K562 (cell line): Measurements from ENCODE around the gene INPPL1. TPM values are rescaled to one million over a fixed set of nuclear protein-coding genes. Genes with fewer than 3 reads are reported as not detected.

Experiments
- ATAC-seq: fragments of 200-7000 bp; cut with Tn5 transposase; 3 replicates; pipeline ENCODE4 v1.9.1; 2020; ENCODE audit warnings: moderate library complexity
- BruUV-seq: library from RNA; stranded (reverse); fragments of 400-500 nt; replicated peaks from 2 replicates; lab custom pipeline; 2021; lab: Mats Ljungman, UMichigan
- CTCF ChIA-PET: fragments of 300-600 bp; formaldehyde crosslinking; extraction: SDS; loops from one replicate; lab custom pipeline; 2021; ENCODE audit warnings: low intra/inter-chr PET ratio; lab: Yijun Ruan, JAX
- POLR2A ChIA-PET: fragments of 300-600, 350-650 bp; sonication (Branson Sonifier 250); formaldehyde crosslinking; extraction: SDS; loops from one replicate; lab custom pipeline; 2021; ENCODE audit warnings: antibody characterized with exemption, inconsistent platforms; lab: Yijun Ruan, JAX
- DNase-seq, 4 experiments: peaks; one replicate each; pipeline versions ENCODE4 v3.0.0 to v3.0.0-alpha.2; 2011 to 2018; ENCODE audit warnings: low spot score in 3 of 4, mixed read lengths in 3 of 4; ENCODE audit errors: extremely low read depth in 1 of 4
- FAIRE-seq: peaks from 2 replicates; lab custom pipeline; 2011; peaks lifted over from hg19 to GRCh38; lab: Jason Lieb, UNC
- H2AFZ ChIP-seq: 2 replicates; pipeline ENCODE4 v1.6.0; 2011; ENCODE audit warnings: low read depth, low read length, control low read depth, inconsistent platforms
- H3K27ac ChIP-seq: fragments of 200-600 bp; 3 replicates; pipeline ENCODE4 v1.8.0; 2011; ENCODE audit warnings: low read depth, mild to moderate bottlenecking, control low read depth, inconsistent platforms, low read length, moderate library complexity, mixed read lengths; ENCODE audit errors: extremely low read depth
- H3K27me3 ChIP-seq, 2 experiments: fragments of 300-600 bp in 1 of 2; 2 replicates in 1 of 2; 3 replicates in 1 of 2; pipeline versions ENCODE4 v1.6.0 to v1.8.0; 2011; ENCODE audit warnings: inconsistent platforms in 2 of 2, low read length in 2 of 2, mild to moderate bottlenecking in 1 of 2, mixed read lengths in 1 of 2, moderate library complexity in 1 of 2; ENCODE audit not compliant: control insufficient read depth in 2 of 2, insufficient read depth in 2 of 2
- H3K36me3 ChIP-seq: fragments of 300-600 bp; 3 replicates; pipeline ENCODE4 v1.8.0; 2011; ENCODE audit warnings: mild to moderate bottlenecking, low read length, inconsistent platforms; ENCODE audit not compliant: control insufficient read depth, insufficient read depth
- H3K4me1 ChIP-seq, 2 experiments: fragments of 200-600 bp in 1 of 2; replicated peaks in 1 of 2; 2 replicates in 1 of 2; 3 replicates in 1 of 2; pipeline versions ENCODE4 v1.5.1 to v1.8.0; 2011; ENCODE audit warnings: inconsistent platforms in 2 of 2, low read length in 2 of 2, mild to moderate bottlenecking in 1 of 2, mixed read lengths in 1 of 2, moderate library complexity in 1 of 2; ENCODE audit not compliant: control insufficient read depth in 2 of 2, insufficient read depth in 2 of 2
- H3K4me2 ChIP-seq: 2 replicates; pipeline ENCODE4 v1.6.1; 2011; ENCODE audit warnings: low read length, control low read depth, inconsistent platforms, mixed read lengths; ENCODE audit not compliant: insufficient read depth
- H3K4me3 ChIP-seq: fragments of 200-600 bp; sonication (generic), shearing (Covaris generic); 2 replicates; pipeline ENCODE4 v1.5.1; 2016; ENCODE audit warnings: control low read depth, inconsistent platforms
- H3K79me2 ChIP-seq: fragments of 200-600 bp; 3 replicates; pipeline ENCODE4 v1.8.0; 2011; ENCODE audit warnings: low read length, inconsistent platforms; ENCODE audit not compliant: control insufficient read depth, insufficient read depth
- H3K9ac ChIP-seq, 2 experiments: 2 replicates each; pipeline versions ENCODE4 v1.6.0 to v1.6.1; 2011; ENCODE audit warnings: low read depth in 2 of 2, low read length in 2 of 2, control low read depth in 1 of 2, inconsistent platforms in 1 of 2, mild to moderate bottlenecking in 1 of 2, mixed read lengths in 1 of 2; ENCODE audit not compliant: insufficient read depth in 1 of 2
- H3K9me1 ChIP-seq: one replicate; pipeline ENCODE4 v1.6.0; 2011; ENCODE audit warnings: inconsistent platforms, mild to moderate bottlenecking, low read length, moderate library complexity; ENCODE audit not compliant: control insufficient read depth, insufficient read depth
- H3K9me3 ChIP-seq: replicated peaks from 2 replicates; pipeline ENCODE4 v1.5.1; 2011; ENCODE audit warnings: low read depth, low read length, inconsistent platforms; ENCODE audit not compliant: control insufficient read depth, insufficient read depth
- H4K20me1 ChIP-seq: replicated peaks from 2 replicates; pipeline ENCODE4 v1.6.1; 2011; ENCODE audit warnings: low read length, inconsistent platforms, mixed read lengths; ENCODE audit not compliant: control insufficient read depth, insufficient read depth
- CBFA2T2 ChIP-seq: fragments of 450-650 bp; conservative IDR thresholded peaks from 2 replicates; pipeline ENCODE4 v1.6.1; 2017; ENCODE audit warnings: mild to moderate bottlenecking
- CEBPB ChIP-seq: fragments of 450-650 bp; IDR thresholded peaks from 2 replicates; pipeline ENCODE4 v1.6.1; 2016; ENCODE audit warnings: missing genetic modification characterization, missing compliant biosample characterization
- FOXP4 ChIP-seq: sonication (generic); formaldehyde crosslinking; IDR thresholded peaks from 2 replicates; pipeline ENCODE4 v1.8.0; 2022; ENCODE audit warnings: mild to moderate bottlenecking, missing genetic modification reagents, borderline replicate concordance
- ILF3 ChIP-seq: fragments of 450-650 bp; IDR thresholded peaks from 2 replicates; pipeline ENCODE4 v1.6.1; 2018; ENCODE audit warnings: antibody characterized with exemption, mild to moderate bottlenecking, moderate library complexity, borderline replicate concordance
- KLF1 ChIP-seq: fragments of 450-650 bp; IDR thresholded peaks from 2 replicates; pipeline ENCODE4 v1.6.1; 2016; ENCODE audit warnings: missing genetic modification characterization, missing compliant biosample characterization
- RFX1 ChIP-seq: fragments of 450-650 bp; IDR thresholded peaks from 2 replicates; pipeline ENCODE4 v1.6.1; 2016; ENCODE audit warnings: mild to moderate bottlenecking, moderate library complexity
- TBP ChIP-seq: optimal IDR thresholded peaks from 2 replicates; pipeline ENCODE3; 2011; ENCODE audit warnings: low read depth, low read length, improper control_type of control experiment
- TCF3 ChIP-seq: sonication (generic); formaldehyde crosslinking; IDR thresholded peaks from 2 replicates; pipeline ENCODE4 v1.4.0; 2020; ENCODE audit warnings: mild to moderate bottlenecking, missing genetic modification reagents
- TRIM28 ChIP-seq: fragments of 450-650 bp; IDR thresholded peaks from 2 replicates; pipeline ENCODE4 v1.6.1; 2017
- ZNF24 ChIP-seq: fragments of 450-650 bp; IDR thresholded peaks from 2 replicates; pipeline ENCODE4 v1.6.1; 2016
- ZNF280A ChIP-seq: fragments of 450-650 bp; IDR thresholded peaks from 2 replicates; pipeline ENCODE4 v1.6.1; 2018; ENCODE audit warnings: mild to moderate bottlenecking, low read depth; ENCODE audit not compliant: partially characterized antibody
- WGBS: fragments of 100-300 bp; shearing (Covaris generic); methylation state at CpG from one replicate; pipeline ENCODE4 v1.1.6; 2016; ENCODE audit warnings: low coverage, mixed read lengths; ENCODE audit not compliant: insufficient coverage; ENCODE audit errors: missing lambda C conversion rate; 5-methylcytosine and 5-hydroxymethylcytosine counted together
- in situ Hi-C: fragments of 300-500 bp; cut with MboI; formaldehyde crosslinking; loops from 4 replicates; pipeline ENCODE4 v1.15.0; 2018; ENCODE audit warnings: inconsistent platforms, mixed read lengths
- intact Hi-C: fragments of 100-400 bp; cut with micrococcal nuclease; formaldehyde crosslinking; loops from 2 replicates; pipeline ENCODE4 v1.14.2; 2022
- polyA plus RNA-seq, 8 experiments: library from polyadenylated mRNA; depleted of rRNA in 4 of 8; stranded (reverse) in 5 of 8; unstranded in 3 of 8; fragments of >200 nt; fragmentation: Nextera tagmentation in 2 of 8; fragmentation: Illumina TruSeq in 1 of 8; extraction: Ambion mirVana in 2 of 8; extraction: Trizol in 1 of 8; gene quantifications; 2 replicates each; pipeline versions ENCODE4 v1.2.1 to v1.2.3, GENCODE V29; 2011 to 2014; ENCODE audit warnings: inconsistent platforms in 1 of 8, missing spikeins in 1 of 8
- total RNA-seq, 7 experiments: library from RNA; depleted of rRNA in 6 of 7; stranded (reverse); fragments of >200 nt in 6 of 7; fragmentation: Illumina TruSeq in 2 of 7; extraction: Trizol in 2 of 7; gene quantifications; 2 replicates each; pipeline versions ENCODE4 v1.2.1 to v1.2.3, GENCODE V29; 2011 to 2021; ENCODE audit warnings: low replicate concordance in 1 of 7

INPPL1 gene
- total and polyA plus RNA-seq, 9 of the 15 experiments (the other 6 are each of a cell fraction or from before 2014, with no cell fraction given) = 0.55 to 137 (median 61.6) TPM

- Histone ChIP-seq H3K9me3 (no peaks in the 10 kb centered on the region), H3K4me3 (no peak overlapping the region), H3K4me2 (no peak overlapping the region), H3K27ac (no peak overlapping the region), H2AFZ (no peak overlapping the region), H4K20me1 (no peaks in the 10 kb centered on the region), H3K9me1 (no peaks in the 10 kb centered on the region), H3K36me3 (no peaks in the 10 kb centered on the region), H3K27me3 (peaks cover under 1 to 11% of the 10 kb centered on the region in 2 experiments; a peak in 4 of 5 replicates), H3K79me2 (no peaks in the 10 kb centered on the region), H3K9ac (no peak overlapping the region), H3K4me1 (no peaks in the 10 kb centered on the region; a peak in 1 of 5 replicates)
- 35% methylated on average over 12 of the region's 12 CpGs for WGBS
- ATAC-seq (no peak), DNase-seq (no peak), FAIRE-seq (no peak)
- ChIA-PET CTCF (no interaction called here), POLR2A (interaction anchor here (0.7 kb wide), 1 partner anchor 282 kb away, joined by 3 read pairs; no protein-coding TSS in a partner anchor)
- TF ChIP-seq ILF3 (no peak), ZNF280A (no peak), CBFA2T2 (no peak), TBP (no peak), ZNF24 (no peak), CEBPB (tag) (0 out of 2 replicates have a peak, but pooled peaks have one; percentile 38), RFX1 (peak; percentile 60), FOXP4 (CRISPR knock-in tag) (no peak), KLF1 (tag) (no peak), TRIM28 (no peak), TCF3 (CRISPR knock-in tag) (no peak)
- in situ Hi-C loops (no loop called here), intact Hi-C loops (no loop called here)
- BruUV-seq = no TSS peak
These were observed 55.5 kb downstream of the INPPL1 start for GRCh38 chr11:72280037-72280436.
